H1 (cell line): ENCODE data around the gene PAX9. TPM values are rescaled to one million over a fixed set of nuclear protein-coding genes. Genes with fewer than 3 reads are reported as not detected.

Experiments
- CTCF ChIA-PET: fragments of 300-600 bp; sonication (Branson Sonifier 250); formaldehyde crosslinking; loops from one replicate; lab custom pipeline; 2021; ENCODE audit not compliant: partially characterized antibody; lab: Charles Lee
- POLR2A ChIA-PET: fragments of 300-600 bp; sonication (Branson Sonifier 250); formaldehyde crosslinking; loops from one replicate; lab custom pipeline; 2021; ENCODE audit warnings: inconsistent platforms; ENCODE audit not compliant: partially characterized antibody; lab: Charles Lee
- DNase-seq, 2 experiments: peaks; one replicate each; pipeline versions ENCODE4 v3.0.0 to v3.0.0-alpha.2; 2010 to 2022; ENCODE audit warnings: low spot score in 2 of 2, low read depth in 1 of 2, mixed read lengths in 1 of 2
- FAIRE-seq: peaks from 2 replicates; lab custom pipeline; 2011; peaks lifted over from hg19 to GRCh38; lab: Jason Lieb, UNC
- H2AFZ ChIP-seq: 2 replicates; pipeline ENCODE4 v1.8.1; 2012; ENCODE audit warnings: low read length, inconsistent platforms
- H2AK5ac ChIP-seq: 2 replicates; pipeline ENCODE4 v1.6.1; 2013; ENCODE audit warnings: low read depth, low read length
- H2BK120ac ChIP-seq: replicated peaks from 2 replicates; pipeline ENCODE3; 2013; ENCODE audit warnings: low read depth, low read length, inconsistent platforms
- H2BK12ac ChIP-seq: 2 replicates; pipeline ENCODE4 v1.6.1; 2013; ENCODE audit warnings: low read depth, low read length
- H2BK15ac ChIP-seq: 2 replicates; pipeline ENCODE4 v1.6.1; 2013; ENCODE audit warnings: low read length
- H2BK20ac ChIP-seq: 2 replicates; pipeline ENCODE4 v1.6.1; 2013; ENCODE audit warnings: low read length
- H2BK5ac ChIP-seq: 2 replicates; pipeline ENCODE4 v1.6.1; 2013; ENCODE audit warnings: low read depth, low read length
- H3K14ac ChIP-seq: 2 replicates; pipeline ENCODE4 v1.6.1; 2013; ENCODE audit warnings: inconsistent platforms; ENCODE audit not compliant: insufficient read length
- H3K18ac ChIP-seq: 2 replicates; pipeline ENCODE4 v1.6.1; 2013; ENCODE audit warnings: low read length; ENCODE audit errors: extremely low read depth
- H3K23ac ChIP-seq: 2 replicates; pipeline ENCODE4 v1.6.1; 2013; ENCODE audit warnings: inconsistent platforms; ENCODE audit not compliant: insufficient read length
- H3K23me2 ChIP-seq: 2 replicates; pipeline ENCODE4 v1.6.1; 2013; ENCODE audit warnings: low read depth, low read length
- H3K27ac ChIP-seq: 2 replicates; pipeline ENCODE4 v1.6.1; 2011; ENCODE audit warnings: low read depth, low read length, inconsistent platforms
- H3K27me3 ChIP-seq, 4 experiments: replicated peaks in 1 of 4; 1 replicate in 1 of 4; 2 replicates in 3 of 4; pipeline versions ENCODE4 v1.6.1 to v1.8.1; 2011 to 2013; ENCODE audit warnings: low read length in 3 of 4, mild to moderate bottlenecking in 3 of 4, inconsistent platforms in 2 of 4, mixed read lengths in 2 of 4, moderate library complexity in 1 of 4; ENCODE audit not compliant: control insufficient read depth in 3 of 4, insufficient read depth in 3 of 4; ENCODE audit errors: extremely low read depth in 1 of 4
- H3K36me3 ChIP-seq, 4 experiments: 2 replicates each; pipeline versions ENCODE4 v1.6.1 to v1.8.1; 2011 to 2013; ENCODE audit warnings: mild to moderate bottlenecking in 4 of 4, low read length in 3 of 4, moderate library complexity in 2 of 4, control low read depth in 1 of 4, inconsistent platforms in 1 of 4; ENCODE audit not compliant: insufficient read depth in 4 of 4, control insufficient read depth in 2 of 4
- H3K4ac ChIP-seq: replicated peaks from 2 replicates; pipeline ENCODE3; 2013; ENCODE audit warnings: low read length, low read depth, mixed read lengths, inconsistent platforms; ENCODE audit not compliant: insufficient read length
- H3K4me1 ChIP-seq, 4 experiments: replicated peaks in 1 of 4; 1 replicate in 1 of 4; 2 replicates in 3 of 4; pipeline versions ENCODE4 v1.6.1 to v1.8.1; 2011 to 2013; ENCODE audit warnings: low read length in 3 of 4, inconsistent platforms in 2 of 4, mixed read lengths in 1 of 4; ENCODE audit not compliant: insufficient read depth in 4 of 4, control insufficient read depth in 3 of 4
- H3K4me2 ChIP-seq, 2 experiments: 2 replicates each; pipeline versions ENCODE4 v1.6.1 to v1.8.1; 2011 to 2013; ENCODE audit warnings: low read depth in 2 of 2, low read length in 2 of 2, control low read depth in 1 of 2, inconsistent platforms in 1 of 2, mild to moderate bottlenecking in 1 of 2; ENCODE audit not compliant: insufficient read depth in 1 of 2
- H3K4me3 ChIP-seq, 4 experiments: fragments of 200-600, 300-600 bp in 1 of 4; sonication (generic), shearing (Covaris generic), sonication (Bioruptor Twin) in 1 of 4; 2 replicates each; pipeline versions ENCODE4 v1.5.1 to v1.8.1; 2011 to 2016; ENCODE audit warnings: low read length in 4 of 4, low read depth in 3 of 4, control low read depth in 2 of 4, inconsistent platforms in 2 of 4, mild to moderate bottlenecking in 2 of 4, mixed read lengths in 1 of 4, moderate library complexity in 1 of 4; ENCODE audit not compliant: insufficient read depth in 2 of 4; ENCODE audit errors: extremely low read depth in 1 of 4
- H3K56ac ChIP-seq: replicated peaks from 2 replicates; pipeline ENCODE3; 2013; ENCODE audit warnings: low read depth, mild to moderate bottlenecking, mixed read lengths, low read length, inconsistent platforms; ENCODE audit not compliant: insufficient read length
- H3K79me1 ChIP-seq: 2 replicates; pipeline ENCODE4 v1.6.1; 2013; ENCODE audit warnings: low read depth, low read length, control low read depth
- H3K79me2 ChIP-seq, 2 experiments: 2 replicates each; pipeline versions ENCODE4 v1.6.1 to v1.8.1; 2012 to 2013; ENCODE audit warnings: low read length in 2 of 2, mild to moderate bottlenecking in 2 of 2, inconsistent platforms in 1 of 2; ENCODE audit not compliant: insufficient read depth in 2 of 2, control insufficient read depth in 1 of 2
- H3K9ac ChIP-seq, 4 experiments: replicated peaks in 1 of 4; 1 replicate in 1 of 4; 2 replicates in 3 of 4; pipeline versions ENCODE4 v1.6.1 to v1.8.1; 2011 to 2013; ENCODE audit warnings: low read depth in 3 of 4, low read length in 3 of 4, control low read depth in 2 of 4, mild to moderate bottlenecking in 2 of 4, moderate library complexity in 2 of 4, inconsistent platforms in 1 of 4; ENCODE audit errors: extremely low read depth in 1 of 4
- H3K9me3 ChIP-seq, 2 experiments: 2 replicates each; pipeline versions ENCODE4 v1.6.1 to v1.8.1; 2012 to 2013; ENCODE audit warnings: mild to moderate bottlenecking in 2 of 2, moderate library complexity in 2 of 2, control low read depth in 1 of 2, inconsistent platforms in 1 of 2, low read depth in 1 of 2, low read length in 1 of 2, mixed read lengths in 1 of 2; ENCODE audit not compliant: insufficient read depth in 2 of 2
- H4K20me1 ChIP-seq, 2 experiments: replicated peaks in 1 of 2; 2 replicates each; pipeline versions ENCODE3 to v1.8.1; 2011 to 2013; ENCODE audit warnings: inconsistent platforms in 2 of 2, low read length in 2 of 2, mild to moderate bottlenecking in 1 of 2; ENCODE audit not compliant: insufficient read depth in 2 of 2, control insufficient read depth in 1 of 2
- H4K5ac ChIP-seq: 2 replicates; pipeline ENCODE4 v1.6.1; 2013; ENCODE audit warnings: low read length, low read depth, mixed read lengths, inconsistent platforms; ENCODE audit not compliant: insufficient read length
- H4K8ac ChIP-seq: 2 replicates; pipeline ENCODE4 v1.8.0; 2013; ENCODE audit warnings: mild to moderate bottlenecking, moderate library complexity, low read length, inconsistent platforms; ENCODE audit not compliant: insufficient read depth; ENCODE audit errors: extremely low read depth
- H4K91ac ChIP-seq: replicated peaks from 2 replicates; pipeline ENCODE3; 2013; ENCODE audit warnings: low read length, mixed read lengths, inconsistent platforms; ENCODE audit not compliant: insufficient read length
- RAD21 ChIP-seq, 2 experiments: IDR thresholded peaks in 1 of 2; conservative IDR thresholded peaks in 1 of 2; 2 replicates each; pipeline ENCODE4 v1.6.1; 2011; ENCODE audit warnings: low read depth in 2 of 2, low read length in 2 of 2, improper control_type of control experiment in 1 of 2, inconsistent platforms in 1 of 2, mild to moderate bottlenecking in 1 of 2, moderate library complexity in 1 of 2
- RBBP5 ChIP-seq: IDR thresholded peaks from 2 replicates; pipeline ENCODE4 v1.7.1; 2012; ENCODE audit warnings: low read depth, mild to moderate bottlenecking, inconsistent platforms, low read length, moderate library complexity, borderline replicate concordance
- SP4 ChIP-seq: IDR thresholded peaks from 2 replicates; pipeline ENCODE4 v1.6.1; 2012; ENCODE audit warnings: low read length, inconsistent platforms
- TCF12 ChIP-seq: IDR thresholded peaks from 2 replicates; pipeline ENCODE4 v1.6.1; 2011; ENCODE audit warnings: low read depth, mild to moderate bottlenecking, low read length
- YY1 ChIP-seq: IDR thresholded peaks from 2 replicates; pipeline ENCODE4 v1.6.1; 2011; ENCODE audit warnings: low read depth, mild to moderate bottlenecking, low read length
- ZNF274 ChIP-seq: IDR thresholded peaks from 2 replicates; pipeline ENCODE4 v1.7.0; 2012; ENCODE audit warnings: low read length, borderline replicate concordance; ENCODE audit errors: extremely low read depth
- WGBS, 2 experiments: shearing (Covaris generic) in 1 of 2; methylation state at CpG; one replicate each; pipeline versions ENCODE4 v1.1.6 to v1.1.7; 2013 to 2015; ENCODE audit warnings: low lambda C conversion rate in 2 of 2, mixed read lengths in 2 of 2, inconsistent platforms in 1 of 2, low coverage in 1 of 2, missing lambda C conversion rate in 1 of 2; ENCODE audit not compliant: insufficient replicate concordance in 2 of 2, insufficient coverage in 1 of 2, insufficient read length in 1 of 2; ENCODE audit errors: extremely low coverage in 1 of 2, missing lambda C conversion rate in 1 of 2; 5-methylcytosine and 5-hydroxymethylcytosine counted together
- polyA plus RNA-seq, 7 experiments: library from polyadenylated mRNA; depleted of rRNA in 3 of 7; stranded (reverse) in 5 of 7; unstranded in 2 of 7; fragments of >200 nt in 5 of 7; fragments of 200-250 nt in 2 of 7; gene quantifications; 1 replicate in 5 of 7; 2 replicates in 1 of 7; 4 replicates in 1 of 7; pipeline versions ENCODE4 v1.2.1 to v1.2.3, GENCODE V29; 2011 to 2013; ENCODE audit warnings: missing spikeins in 2 of 7, mixed read lengths in 2 of 7
- total RNA-seq: library from RNA; stranded (reverse); fragmentation: NEBNext Ultra II Directional; extraction: Animal tissue kit (Norgen Biotek cat#: 25700); gene quantifications from 2 replicates; pipeline ENCODE4 v1.2.1, GENCODE V29; 2021

PAX9 gene
- total and polyA plus RNA-seq, 2 of the 8 experiments (the other 6 are each of a cell fraction or from before 2014, with no cell fraction given), result 0.05 TPM; not detected in 1

DNA sequence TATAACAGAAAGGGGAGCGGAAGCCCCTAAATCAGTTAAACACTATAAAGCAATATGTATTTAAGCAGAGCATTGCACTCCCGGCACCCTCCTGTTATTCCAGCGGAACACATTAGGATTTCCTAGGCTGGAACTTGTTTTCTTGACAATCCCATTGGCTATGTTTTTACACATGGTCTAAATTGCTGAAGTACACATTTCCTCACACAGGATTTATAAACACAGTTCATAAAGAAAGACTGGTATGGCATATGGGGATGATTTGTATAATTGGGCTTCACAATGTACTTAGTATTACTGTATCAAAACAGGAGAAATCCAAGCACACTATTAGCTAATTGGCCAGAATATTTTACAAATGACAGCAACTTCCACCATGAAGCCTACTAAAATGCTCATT, 23.3 kb downstream of the PAX9 start:
- H3K9me3 ChIP-seq, result no peaks in the 10 kb centered on the region
- DNase-seq (no peak), FAIRE-seq (no peak)
- H3K27me3 ChIP-seq, result no peaks in the 10 kb centered on the region
- WGBS, 2 experiments, result 95% methylated on average over 3 of the region's 3 CpGs; no CpG with 5 or more reads in 1 of the 2 experiments
- H3K4me1 ChIP-seq, result peaks cover 0 to 12% (median 0%) of the 10 kb centered on the region in 4 experiments; a peak in 3 of 7 replicates
- H4K5ac ChIP-seq, result no peak overlapping the region
- no peak overlapping the region for H2BK12ac ChIP-seq
- no peak overlapping the region for H3K14ac ChIP-seq
- H3K23me2 ChIP-seq, result no peaks in the 10 kb centered on the region; the same call in 1 of the 2 replicates
- no peak overlapping the region for H3K9ac ChIP-seq
- no peak overlapping the region for H2AFZ ChIP-seq
- H2BK20ac ChIP-seq, result no peak overlapping the region
- H3K79me1 ChIP-seq, result no peaks in the 10 kb centered on the region
- H3K36me3 ChIP-seq, result no peaks in the 10 kb centered on the region
- no peak overlapping the region for H3K4me2 ChIP-seq
- H2BK120ac ChIP-seq, result no peak overlapping the region
- no peak for TF ChIP-seq ZNF274
- no peak for TF ChIP-seq SP4
- no peak for TF ChIP-seq TCF12
- no peak for TF ChIP-seq RBBP5
- TF ChIP-seq YY1, result no peak
- no peak for TF ChIP-seq RAD21 (IDR thresholded peaks at IDR 0.05 in 1 of 2, conservative IDR thresholded peaks at IDR 0.05 in 1 of 2; ENCODE audit: low read depth in 2 of 2, low read length in 2 of 2)
- H3K18ac ChIP-seq, result no peak overlapping the region
- CTCF ChIA-PET, result interaction anchor here (0.6 to 2.5 kb wide), 5 partner anchors 9 to 62 kb away, joined by 3 to 7 read pairs (median 4); no protein-coding TSS in a partner anchor
- no peak overlapping the region for H3K27ac ChIP-seq
- H2BK5ac ChIP-seq, result no peak overlapping the region
- POLR2A ChIA-PET, result no interaction called here
- no peak overlapping the region for H2AK5ac ChIP-seq
- no peak overlapping the region for H2BK15ac ChIP-seq
- H3K4ac ChIP-seq, result no peak overlapping the region
- H4K91ac ChIP-seq, result no peak overlapping the region
- H3K56ac ChIP-seq, result no peak overlapping the region
- H4K8ac ChIP-seq, result no peak overlapping the region
- H3K79me2 ChIP-seq, result no peaks in the 10 kb centered on the region
- H4K20me1 ChIP-seq, result no peaks in the 10 kb centered on the region
- H3K4me3 ChIP-seq, result no peak overlapping the region
- H3K23ac ChIP-seq, result no peak overlapping the region
